ENCODE data around the gene LIN7C.
"Not testable (repeated sequence)": the region's sequence is repeated elsewhere in the genome, so short reads cannot be mapped to it uniquely, and the experiment has no call there.

LIN7C gene

GRCh38 chr11:27464289-27464696 lies 42.3 kb downstream of the LIN7C start:
- Mint-ChIP-seq H3K4me1 (no peaks in the 10 kb centered on the region), H3K27me3 (peaks cover 26% of the 10 kb centered on the region), H3K36me3 (ENCODE audit: insufficient read depth) (no peaks in the 10 kb centered on the region), H3K27ac (ENCODE audit: low read depth) (no peak overlapping the region), H3K9me3 (no peaks in the 10 kb centered on the region), H3K4me3 (no peak overlapping the region)
- no peak for ATAC-seq (replicated peaks; ENCODE audit: extremely low read depth, poor library complexity, severe bottlenecking)
- no peak for DNase-seq (ENCODE audit: low spot score in 2 of 2)

- no peak overlapping the region for H3K4me3 Mint-ChIP-seq
- DNase-seq (ENCODE audit: low spot score in 2 of 2) (no peak), ATAC-seq (replicated peaks; ENCODE audit: extremely low read depth, poor library complexity, severe bottlenecking) (no peak)
- peaks cover 20% of the 10 kb centered on the region for H3K27me3 Mint-ChIP-seq
- H3K9me3 Mint-ChIP-seq: no peaks in the 10 kb centered on the region
- no peaks in the 10 kb centered on the region for H3K36me3 Mint-ChIP-seq (ENCODE audit: insufficient read depth)
- H3K4me1 Mint-ChIP-seq: no peaks in the 10 kb centered on the region
- no peak overlapping the region for H3K27ac Mint-ChIP-seq (ENCODE audit: low read depth)
These were observed 44.0 kb downstream of the LIN7C start for GRCh38 chr11:27462543-27462942.

DNA sequence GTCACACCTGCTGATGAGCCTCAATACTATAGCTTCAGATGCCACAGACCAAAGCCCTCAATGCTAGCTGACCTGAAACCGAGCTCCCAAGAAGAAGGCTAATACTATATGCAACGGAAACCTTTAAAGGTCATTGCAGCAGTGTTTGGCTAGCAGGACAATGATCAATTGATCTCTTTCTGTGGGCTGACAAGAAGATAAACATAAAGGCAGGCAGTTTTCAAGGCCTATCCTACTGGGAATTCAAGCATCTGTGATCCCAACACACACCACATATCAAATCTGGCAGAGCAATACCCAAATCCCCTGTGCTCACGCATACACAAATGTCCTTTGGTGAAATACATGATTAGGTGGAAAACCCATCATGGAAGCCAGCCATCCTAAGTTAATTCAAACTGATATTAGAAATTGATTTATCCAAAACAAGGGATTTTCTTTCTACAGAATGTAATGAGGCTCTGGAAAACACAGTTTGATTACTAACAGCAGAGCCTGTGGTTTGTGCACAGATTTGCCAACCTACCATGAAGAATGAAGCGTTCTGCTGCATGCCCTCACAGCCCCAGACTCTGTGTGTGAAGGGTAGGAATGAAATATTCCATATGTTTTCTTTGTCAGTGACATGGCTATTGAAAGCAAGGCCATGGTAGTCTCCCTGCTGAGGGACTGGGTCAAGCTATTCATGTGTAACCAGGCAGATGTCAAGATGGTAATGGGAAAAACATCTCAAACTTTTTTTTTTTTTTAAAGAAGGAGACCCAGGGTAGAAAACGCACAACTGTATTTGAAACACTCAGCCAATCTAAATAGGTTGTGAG lies 46.2 kb downstream of the LIN7C start:
- Mint-ChIP-seq H3K27me3 (peaks cover 29% of the 10 kb centered on the region), H3K36me3 (ENCODE audit: insufficient read depth) (no peaks in the 10 kb centered on the region), H3K9me3 (no peaks in the 10 kb centered on the region), H3K4me1 (no peaks in the 10 kb centered on the region), H3K4me3 (no peak overlapping the region), H3K27ac (ENCODE audit: low read depth) (no peak overlapping the region)
- ATAC-seq (replicated peaks; ENCODE audit: extremely low read depth, poor library complexity, severe bottlenecking) (no peak), DNase-seq (ENCODE audit: low spot score in 2 of 2) (no peak)

GRCh38 chr11:27459191-27459590 lies 47.4 kb downstream of the LIN7C start:
- peaks cover 34% of the 10 kb centered on the region for H3K27me3 Mint-ChIP-seq
- DNase-seq (ENCODE audit: low spot score in 2 of 2): no peak
- H3K4me3 Mint-ChIP-seq: no peak overlapping the region
- H3K36me3 Mint-ChIP-seq (ENCODE audit: insufficient read depth): no peaks in the 10 kb centered on the region
- no peaks in the 10 kb centered on the region for H3K9me3 Mint-ChIP-seq
- H3K4me1 Mint-ChIP-seq: no peaks in the 10 kb centered on the region
- ATAC-seq (replicated peaks; ENCODE audit: extremely low read depth, poor library complexity, severe bottlenecking): no peak
- no peak overlapping the region for H3K27ac Mint-ChIP-seq (ENCODE audit: low read depth)

- peaks cover 24% of the 10 kb centered on the region for H3K27me3 Mint-ChIP-seq
- H3K4me1 Mint-ChIP-seq: no peaks in the 10 kb centered on the region
- no peak for DNase-seq (ENCODE audit: low spot score in 2 of 2)
- no peak overlapping the region for H3K27ac Mint-ChIP-seq (ENCODE audit: low read depth)
- ATAC-seq (replicated peaks; ENCODE audit: extremely low read depth, poor library complexity, severe bottlenecking): no peak
- H3K4me3 Mint-ChIP-seq: no peak overlapping the region
- H3K36me3 Mint-ChIP-seq (ENCODE audit: insufficient read depth): no peaks in the 10 kb centered on the region
- no peaks in the 10 kb centered on the region for H3K9me3 Mint-ChIP-seq
These were observed 48.4 kb downstream of the LIN7C start for GRCh38 chr11:27458182-27458581.

- no peaks in the 10 kb centered on the region for H3K36me3 Mint-ChIP-seq (ENCODE audit: insufficient read depth)
- no peak for ATAC-seq (replicated peaks; ENCODE audit: extremely low read depth, poor library complexity, severe bottlenecking)
These were observed 49.7 kb downstream of the LIN7C start for GRCh38 chr11:27456795-27457329.

GRCh38 chr11:27456140-27456794 lies 50.3 kb downstream of the LIN7C start:
- DNase-seq (ENCODE audit: low spot score in 2 of 2): no peak
- H3K36me3 Mint-ChIP-seq (ENCODE audit: insufficient read depth): no peaks in the 10 kb centered on the region
- H3K4me3 Mint-ChIP-seq: no peak overlapping the region
- no peaks in the 10 kb centered on the region for H3K4me1 Mint-ChIP-seq
- H3K27me3 Mint-ChIP-seq: peaks cover 14% of the 10 kb centered on the region
- H3K27ac Mint-ChIP-seq (ENCODE audit: low read depth): no peak overlapping the region
- ATAC-seq (replicated peaks; ENCODE audit: extremely low read depth, poor library complexity, severe bottlenecking): no peak
- no peaks in the 10 kb centered on the region for H3K9me3 Mint-ChIP-seq

More at GRCh38 chr11:27456795-27457329, 49.7 kb downstream of the LIN7C start:
- H3K27ac Mint-ChIP-seq (ENCODE audit: low read depth): no peak overlapping the region
- H3K4me3 Mint-ChIP-seq: no peak overlapping the region
- H3K27me3 Mint-ChIP-seq: peaks cover 14% of the 10 kb centered on the region
- DNase-seq (ENCODE audit: low spot score in 2 of 2): no peak
- no peaks in the 10 kb centered on the region for H3K9me3 Mint-ChIP-seq
- no peaks in the 10 kb centered on the region for H3K4me1 Mint-ChIP-seq

- no peaks in the 10 kb centered on the region for H3K36me3 Mint-ChIP-seq (ENCODE audit: insufficient read depth)
- DNase-seq (ENCODE audit: low spot score in 2 of 2) (no peak), ATAC-seq (replicated peaks; ENCODE audit: extremely low read depth, poor library complexity, severe bottlenecking) (no peak)
- H3K9me3 Mint-ChIP-seq: no peaks in the 10 kb centered on the region
- H3K27me3 Mint-ChIP-seq: peaks cover 14% of the 10 kb centered on the region
- no peaks in the 10 kb centered on the region for H3K4me1 Mint-ChIP-seq
- H3K27ac Mint-ChIP-seq (ENCODE audit: low read depth): no peak overlapping the region
- no peak overlapping the region for H3K4me3 Mint-ChIP-seq
These were observed 50.9 kb downstream of the LIN7C start for GRCh38 chr11:27455667-27456066.

GRCh38 chr11:27453701-27454100 lies 52.9 kb downstream of the LIN7C start:
- H3K27ac Mint-ChIP-seq (ENCODE audit: low read depth): no peak overlapping the region
- H3K9me3 Mint-ChIP-seq: no peaks in the 10 kb centered on the region
- ATAC-seq (replicated peaks; ENCODE audit: extremely low read depth, poor library complexity, severe bottlenecking): no peak
- no peaks in the 10 kb centered on the region for H3K36me3 Mint-ChIP-seq (ENCODE audit: insufficient read depth)
- no peak for DNase-seq (ENCODE audit: low spot score in 2 of 2)
- H3K4me1 Mint-ChIP-seq: no peaks in the 10 kb centered on the region
- H3K4me3 Mint-ChIP-seq: no peak overlapping the region
- peaks cover 14% of the 10 kb centered on the region for H3K27me3 Mint-ChIP-seq

DNA sequence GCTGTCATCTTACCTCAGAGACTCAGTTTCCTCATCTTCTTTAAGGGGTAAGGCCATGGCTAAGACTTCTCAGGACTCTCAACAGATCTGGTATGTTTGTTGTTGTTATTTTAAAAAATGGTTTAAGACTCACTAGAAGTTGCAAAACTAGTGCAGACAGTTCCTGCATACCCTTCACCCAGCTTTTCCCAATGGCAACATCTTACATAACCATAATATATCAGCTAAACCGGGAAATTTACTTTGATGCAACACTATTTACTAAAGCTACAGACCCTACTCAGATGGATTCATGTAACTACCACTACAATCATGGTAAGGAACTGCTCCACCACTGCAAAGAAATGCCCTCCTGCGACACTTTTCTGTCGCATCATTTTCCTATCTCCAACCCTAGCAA lies 54.4 kb downstream of the LIN7C start:
- H3K4me3 Mint-ChIP-seq: no peak overlapping the region
- no peaks in the 10 kb centered on the region for H3K36me3 Mint-ChIP-seq (ENCODE audit: insufficient read depth)
- peak overlapping the region; percentile 59 for H3K27ac Mint-ChIP-seq (ENCODE audit: low read depth)
- H3K9me3 Mint-ChIP-seq: no peaks in the 10 kb centered on the region
- H3K4me1 Mint-ChIP-seq: no peaks in the 10 kb centered on the region
- peaks cover 14% of the 10 kb centered on the region for H3K27me3 Mint-ChIP-seq
- DNase-seq (ENCODE audit: low spot score in 2 of 2): no peak
- ATAC-seq (replicated peaks; ENCODE audit: extremely low read depth, poor library complexity, severe bottlenecking): no peak

GRCh38 chr11:27451244-27451965 lies 55.2 kb downstream of the LIN7C start:
- no peak overlapping the region for H3K27ac Mint-ChIP-seq (ENCODE audit: low read depth)
- H3K4me1 Mint-ChIP-seq: no peaks in the 10 kb centered on the region
- ATAC-seq (replicated peaks; ENCODE audit: extremely low read depth, poor library complexity, severe bottlenecking): no peak
- DNase-seq (ENCODE audit: low spot score in 2 of 2): no peak
- peaks cover 14% of the 10 kb centered on the region for H3K27me3 Mint-ChIP-seq
- no peak overlapping the region for H3K4me3 Mint-ChIP-seq
- no peaks in the 10 kb centered on the region for H3K36me3 Mint-ChIP-seq (ENCODE audit: insufficient read depth)
- H3K9me3 Mint-ChIP-seq: no peaks in the 10 kb centered on the region

DNA sequence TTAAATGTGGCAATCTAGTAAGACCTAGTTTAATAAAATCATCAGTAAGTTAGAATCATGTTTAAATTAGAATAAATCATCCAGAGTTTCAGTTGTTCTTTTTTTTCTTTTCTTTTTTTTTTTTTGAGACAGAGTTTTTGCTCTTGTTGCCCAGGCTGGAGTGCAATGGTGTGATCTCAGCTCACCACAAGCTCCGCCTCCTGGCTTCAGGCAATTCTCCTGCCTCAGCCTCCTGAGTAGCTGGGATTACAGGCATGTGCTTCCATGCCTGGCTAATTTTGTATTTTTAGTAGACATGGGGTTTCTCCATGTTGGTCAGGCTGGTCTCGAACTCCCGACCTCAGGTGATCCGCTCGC lies 58.4 kb downstream of the LIN7C start:
- not testable (repeated sequence) for H3K4me1 Mint-ChIP-seq; H3K27ac Mint-ChIP-seq (ENCODE audit: low read depth); DNase-seq (ENCODE audit: low spot score in 2 of 2); H3K27me3 Mint-ChIP-seq; H3K36me3 Mint-ChIP-seq (ENCODE audit: insufficient read depth); ATAC-seq (replicated peaks; ENCODE audit: extremely low read depth, poor library complexity, severe bottlenecking); H3K4me3 Mint-ChIP-seq; H3K9me3 Mint-ChIP-seq
